Calu3 (cell line): Measurements from ENCODE around the gene UBE2D1. TPM values are rescaled to one million over a fixed set of nuclear protein-coding genes. Genes with fewer than 3 reads are reported as not detected.
A peak's percentile ranks its signal among the peaks of the same experiment; 100 is the strongest.

Source experiments
- BruUV-seq: library from RNA; stranded (reverse); fragments of 400-500 nt; replicated peaks from 2 replicates; lab custom pipeline; 2021; lab: Mats Ljungman, UMichigan
- CTCF ChIA-PET: fragments of 300-600 bp; sonication (Branson Sonifier 250); formaldehyde crosslinking; loops from one replicate; lab custom pipeline; 2022; ENCODE audit warnings: antibody characterized with exemption; lab: Charles Lee
- DNase-seq: peaks from one replicate; pipeline ENCODE4 v3.0.0; 2022
- H3K27ac Mint-ChIP-seq: one replicate; pipeline ENCODE4 v1.8.0; 2022; ENCODE audit warnings: mixed read lengths; ENCODE audit not compliant: unreplicated experiment
- H3K27me3 Mint-ChIP-seq: one replicate; pipeline ENCODE4 v1.8.0; 2022; ENCODE audit warnings: mixed read lengths; ENCODE audit not compliant: unreplicated experiment
- H3K36me3 Mint-ChIP-seq: one replicate; pipeline ENCODE4 v1.8.0; 2022; ENCODE audit warnings: mild to moderate bottlenecking, moderate library complexity, mixed read lengths; ENCODE audit not compliant: insufficient read depth, unreplicated experiment
- H3K4me1 Mint-ChIP-seq: one replicate; pipeline ENCODE4 v1.8.0; 2022; ENCODE audit warnings: mild to moderate bottlenecking, low read depth, mixed read lengths; ENCODE audit not compliant: unreplicated experiment
- H3K4me3 Mint-ChIP-seq: one replicate; pipeline ENCODE4 v1.8.0; 2022; ENCODE audit warnings: mild to moderate bottlenecking, low read depth, moderate library complexity, mixed read lengths; ENCODE audit not compliant: unreplicated experiment
- H3K9me3 Mint-ChIP-seq: one replicate; pipeline ENCODE4 v1.8.0; 2022; ENCODE audit warnings: low read depth, mixed read lengths; ENCODE audit not compliant: unreplicated experiment
- intact Hi-C: fragments of 100-400 bp; cut with micrococcal nuclease; formaldehyde crosslinking; loops from one replicate; pipeline ENCODE4 v1.10.0; 2022; ENCODE audit not compliant: unreplicated experiment
- total RNA-seq: library from RNA; stranded (reverse); gene quantifications from 2 replicates; pipeline ENCODE4 v1.2.3, GENCODE V29; 2022
- TF ChIP-seq, protein P1 (sequence below): fragments of 200-600 bp; IDR thresholded peaks from one replicate; pipeline ENCODE4 v1.8.0; 2022; ENCODE audit warnings: antibody characterized with exemption; ENCODE audit not compliant: unreplicated experiment

Gene UBE2D1
- total RNA-seq, 1 experiment from 2014 or later, result 25.6 TPM

DNA sequence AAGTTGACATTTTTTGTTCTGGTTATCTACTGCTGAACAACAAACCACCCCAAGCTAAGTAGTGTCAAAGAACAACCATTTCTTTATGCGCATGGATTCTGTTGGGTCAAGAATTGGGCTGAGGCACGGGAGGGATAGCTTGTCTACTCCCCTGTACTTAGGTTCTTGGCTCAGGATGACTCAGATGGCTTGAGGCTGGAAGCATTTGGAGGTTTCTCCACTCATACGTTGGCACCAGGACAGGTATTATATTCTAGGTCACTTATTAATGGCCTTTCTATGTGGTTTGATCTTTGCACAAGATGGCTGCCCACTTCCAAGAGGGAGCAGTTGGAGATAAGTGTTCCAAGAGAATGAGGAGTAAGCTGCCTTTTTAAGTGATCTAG, 38.6 kb downstream of the UBE2D1 start:
- Mint-ChIP-seq H3K9me3 (no peaks in the 10 kb centered on the region), H3K4me3 (no peak overlapping the region), H3K27me3 (no peaks in the 10 kb centered on the region), H3K36me3 (no peaks in the 10 kb centered on the region), H3K27ac (no peak overlapping the region), H3K4me1 (no peaks in the 10 kb centered on the region)
- BruUV-seq, result no TSS peak
- TF ChIP-seq, protein P1, sequence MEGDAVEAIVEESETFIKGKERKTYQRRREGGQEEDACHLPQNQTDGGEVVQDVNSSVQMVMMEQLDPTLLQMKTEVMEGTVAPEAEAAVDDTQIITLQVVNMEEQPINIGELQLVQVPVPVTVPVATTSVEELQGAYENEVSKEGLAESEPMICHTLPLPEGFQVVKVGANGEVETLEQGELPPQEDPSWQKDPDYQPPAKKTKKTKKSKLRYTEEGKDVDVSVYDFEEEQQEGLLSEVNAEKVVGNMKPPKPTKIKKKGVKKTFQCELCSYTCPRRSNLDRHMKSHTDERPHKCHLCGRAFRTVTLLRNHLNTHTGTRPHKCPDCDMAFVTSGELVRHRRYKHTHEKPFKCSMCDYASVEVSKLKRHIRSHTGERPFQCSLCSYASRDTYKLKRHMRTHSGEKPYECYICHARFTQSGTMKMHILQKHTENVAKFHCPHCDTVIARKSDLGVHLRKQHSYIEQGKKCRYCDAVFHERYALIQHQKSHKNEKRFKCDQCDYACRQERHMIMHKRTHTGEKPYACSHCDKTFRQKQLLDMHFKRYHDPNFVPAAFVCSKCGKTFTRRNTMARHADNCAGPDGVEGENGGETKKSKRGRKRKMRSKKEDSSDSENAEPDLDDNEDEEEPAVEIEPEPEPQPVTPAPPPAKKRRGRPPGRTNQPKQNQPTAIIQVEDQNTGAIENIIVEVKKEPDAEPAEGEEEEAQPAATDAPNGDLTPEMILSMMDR, result no peak
- intact Hi-C loops, result no loop called here
- CTCF ChIA-PET, result interaction anchor here (0.5 to 1.4 kb wide), 2 partner anchors 12 to 62 kb away, joined by 3 to 6 read pairs; partner anchors contain the start of gene TFAM
- peak; percentile 11 for DNase-seq

DNA sequence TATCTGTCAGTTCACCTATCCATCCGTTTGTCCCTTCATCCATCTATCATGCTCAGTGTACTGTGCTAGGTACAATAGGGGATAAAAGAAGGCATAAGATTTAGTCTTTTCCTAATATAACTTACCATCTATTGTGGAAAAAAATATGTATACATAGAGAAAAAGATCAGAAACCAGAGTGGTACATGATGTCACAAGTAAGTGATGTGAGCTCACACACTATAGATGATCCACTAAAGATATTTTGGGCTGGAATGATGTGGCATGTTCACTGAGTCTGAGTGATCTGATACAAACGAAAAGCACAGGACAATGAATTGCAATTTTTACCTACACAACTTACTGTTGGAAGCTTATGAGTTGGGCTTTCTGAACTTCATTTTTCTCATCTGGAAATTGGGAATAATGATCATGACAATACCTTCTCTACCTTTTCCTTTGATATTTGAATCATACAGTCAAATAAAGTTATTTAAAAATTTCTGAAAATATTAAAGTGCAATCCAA, 47.7 kb downstream of the UBE2D1 start:
- Mint-ChIP-seq H3K4me1 (peaks cover 12% of the 10 kb centered on the region), H3K27me3 (no peaks in the 10 kb centered on the region), H3K27ac (no peak overlapping the region), H3K9me3 (no peaks in the 10 kb centered on the region), H3K36me3 (peaks cover 31% of the 10 kb centered on the region), H3K4me3 (no peak overlapping the region)
- intact Hi-C loops, result no loop called here
- BruUV-seq, result no TSS peak
- TF ChIP-seq, protein P1, result no peak
- CTCF ChIA-PET, result no interaction called here
- no peak for DNase-seq

DNA sequence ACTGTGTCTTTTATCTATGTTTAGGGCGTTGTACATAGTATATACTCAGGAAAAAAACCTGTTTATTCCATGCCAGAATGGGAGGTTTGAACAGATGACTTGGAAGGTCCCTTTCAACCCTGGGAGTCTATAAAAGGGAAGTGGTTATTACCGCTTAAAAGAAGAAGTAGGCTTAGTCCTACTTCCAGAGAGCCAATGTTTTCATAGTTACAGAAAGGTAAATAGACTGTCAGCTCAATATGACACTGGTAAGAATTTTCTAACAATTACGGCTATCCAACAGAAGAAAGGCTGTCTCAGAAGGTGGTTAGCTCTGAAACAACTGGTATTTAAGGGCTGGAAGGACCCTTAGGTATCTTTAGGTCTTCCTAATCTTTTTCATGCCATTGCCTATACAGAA, 49.3 kb downstream of the UBE2D1 start:
- intact Hi-C loops, result loop anchor here (2.0 kb wide), 1 partner anchor 207 kb away; no protein-coding TSS in a partner anchor
- peak overlapping the region; percentile 71 for H3K27ac Mint-ChIP-seq
- no peak for DNase-seq
- H3K27me3 Mint-ChIP-seq, result no peaks in the 10 kb centered on the region
- peaks cover 13% of the 10 kb centered on the region for H3K4me1 Mint-ChIP-seq
- H3K4me3 Mint-ChIP-seq, result peak overlapping the region; percentile 94
- CTCF ChIA-PET, result interaction anchor here (0.6 to 1.7 kb wide), 4 partner anchors 49 to 93 kb away, joined by 3 to 15 read pairs (median 3); no protein-coding TSS in a partner anchor
- TF ChIP-seq, protein P1, result no peak
- H3K36me3 Mint-ChIP-seq, result peaks cover 38% of the 10 kb centered on the region
- no TSS peak for BruUV-seq
- no peaks in the 10 kb centered on the region for H3K9me3 Mint-ChIP-seq

DNA sequence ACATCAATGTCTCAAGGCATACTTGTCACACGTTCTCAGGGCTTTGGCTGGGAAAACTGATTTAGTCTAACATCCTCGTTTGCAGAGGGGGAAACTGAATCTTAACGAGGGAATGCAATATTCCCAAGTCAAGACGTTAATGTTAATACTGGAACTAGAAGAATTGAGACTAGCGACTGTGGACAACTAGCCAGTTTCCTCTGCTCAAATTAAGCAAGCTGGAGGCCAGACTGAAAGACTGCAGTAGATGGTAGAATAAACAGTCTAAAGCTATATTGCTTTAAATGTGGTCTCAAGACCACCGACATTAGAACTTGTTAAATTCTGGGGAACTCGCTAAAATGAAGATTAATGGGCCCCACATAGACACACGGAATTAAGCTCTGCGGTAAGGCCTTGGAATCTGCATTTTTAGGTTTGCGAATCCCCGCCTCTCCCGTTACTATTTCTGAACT, 49.8 kb downstream of the UBE2D1 start:
- intact Hi-C loops, result loop anchor here (2.0 kb wide), 1 partner anchor 208 kb away; no protein-coding TSS in a partner anchor
- no peak for DNase-seq
- H3K27me3 Mint-ChIP-seq, result no peaks in the 10 kb centered on the region
- H3K27ac Mint-ChIP-seq, result peak overlapping the region; percentile 71
- H3K4me1 Mint-ChIP-seq, result peaks cover 18% of the 10 kb centered on the region
- H3K9me3 Mint-ChIP-seq, result no peaks in the 10 kb centered on the region
- BruUV-seq, result TSS peak; percentile 89
- CTCF ChIA-PET, result interaction anchor here (0.6 to 1.7 kb wide), 7 partner anchors 11 to 94 kb away, joined by 3 to 15 read pairs (median 3); no protein-coding TSS in a partner anchor
- TF ChIP-seq, protein P1, result no peak
- peaks cover 42% of the 10 kb centered on the region for H3K36me3 Mint-ChIP-seq
- peak overlapping the region; percentile 94 for H3K4me3 Mint-ChIP-seq
